Activated CD8-positive, alpha-beta memory T cell treated with anti-CD3 and anti-CD28 coated beads for 4 hours (primary cell): ENCODE data around the gene SPATA9.
"Not testable (repeated sequence)": the region's sequence is repeated elsewhere in the genome, so short reads cannot be mapped to it uniquely, and the experiment has no call there.

Experiments
- DNase-seq, 2 donors: peaks; one replicate each; pipeline ENCODE4 v3.0.0-alpha.2; 2020; ENCODE audit warnings: low read depth in 2 of 2

SPATA9 gene

DNA sequence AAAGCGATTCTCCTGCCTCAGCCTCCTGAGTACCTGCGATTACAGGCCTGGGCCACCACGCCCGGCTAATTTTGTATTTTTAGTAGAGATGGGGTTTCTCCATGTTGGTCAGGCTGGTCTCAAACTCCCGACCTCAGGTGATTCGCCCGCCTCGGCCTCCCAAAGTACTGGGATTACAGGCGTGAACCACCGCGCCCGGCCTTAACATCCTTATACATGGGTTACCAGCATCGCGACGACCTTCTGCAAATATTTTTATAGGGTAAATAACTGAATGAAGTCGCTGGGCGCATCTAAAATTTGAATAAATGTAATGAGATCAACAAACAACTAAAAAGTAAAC is 36.6 kb downstream of the SPATA9 start:
- not testable (repeated sequence) for DNase-seq

DNA sequence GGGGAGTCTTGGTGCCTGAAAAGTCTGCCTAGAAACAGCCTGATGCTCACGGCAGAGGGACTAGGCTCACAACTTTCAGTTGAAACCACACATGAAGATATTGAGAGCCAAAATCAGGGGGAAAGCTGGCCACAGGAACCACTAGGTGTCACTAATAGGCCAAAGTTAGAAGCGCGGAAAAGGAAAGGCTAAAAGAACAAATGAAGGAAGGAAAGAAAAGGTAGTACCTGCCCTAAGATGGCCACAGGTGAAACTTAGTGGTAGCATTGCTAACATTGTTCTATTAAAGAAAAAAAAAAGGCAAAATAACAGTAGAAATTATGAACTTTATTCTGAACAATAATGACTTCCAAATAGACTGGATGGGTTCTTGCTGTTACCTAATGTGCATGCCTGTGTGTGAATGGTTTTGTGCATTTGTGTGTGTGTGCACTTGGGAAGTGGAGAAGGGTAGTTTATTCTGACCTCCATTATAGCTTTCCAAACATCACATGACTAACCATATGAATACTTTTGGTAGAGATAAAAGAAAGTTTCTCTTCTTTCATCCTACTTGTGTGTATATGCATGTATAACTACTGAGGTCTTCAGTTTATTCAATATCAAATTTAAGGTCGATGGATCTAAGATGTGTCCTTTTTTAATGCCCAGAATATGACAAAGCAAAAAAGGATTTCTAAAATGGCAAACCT is 38.3 kb downstream of the SPATA9 start:
- no peak for DNase-seq

DNA sequence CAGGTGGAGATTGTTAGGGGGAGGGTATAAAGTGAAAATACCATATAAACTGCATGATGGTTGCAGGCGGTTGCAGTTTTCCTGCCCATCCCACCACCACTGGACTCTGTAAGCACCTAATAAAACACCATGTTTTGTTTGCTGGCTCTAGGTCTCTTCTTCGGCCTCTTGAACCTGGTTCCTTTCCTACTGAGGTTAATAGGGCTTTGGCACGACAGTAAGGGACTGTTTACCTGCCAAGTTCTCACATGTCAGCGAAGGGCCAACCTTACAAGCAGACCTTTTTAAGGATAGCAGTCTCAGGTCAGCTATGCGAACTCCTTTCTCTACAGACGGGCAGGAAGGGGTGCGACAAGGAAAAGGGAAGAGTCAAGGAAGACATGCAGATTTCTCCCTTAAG is 39.6 kb downstream of the SPATA9 start:
- no peak for DNase-seq

DNA sequence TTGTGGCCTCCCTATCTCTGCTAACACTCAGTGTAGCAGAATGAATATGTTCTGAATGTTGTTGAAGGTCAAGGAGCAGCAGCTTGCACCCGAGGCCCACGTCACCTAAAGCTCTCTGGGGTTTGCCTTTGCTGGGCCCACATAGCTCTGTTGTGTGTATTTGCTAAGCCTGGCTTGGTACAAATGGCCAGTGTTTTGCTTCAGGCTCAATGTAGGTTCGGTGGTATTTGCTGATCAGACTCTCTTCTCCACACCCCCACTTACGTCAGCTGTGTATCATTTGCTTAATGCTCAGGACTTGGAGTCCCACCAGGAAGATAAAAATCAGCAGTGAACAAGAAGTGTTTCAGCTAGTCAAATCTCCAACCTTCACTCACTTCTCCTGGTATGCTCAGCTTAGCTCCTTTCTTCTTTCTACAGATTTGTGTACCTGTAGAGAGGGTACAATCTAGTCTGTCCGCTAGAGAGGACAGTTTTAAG is 41.0 kb downstream of the SPATA9 start:
- no peak for DNase-seq

DNA sequence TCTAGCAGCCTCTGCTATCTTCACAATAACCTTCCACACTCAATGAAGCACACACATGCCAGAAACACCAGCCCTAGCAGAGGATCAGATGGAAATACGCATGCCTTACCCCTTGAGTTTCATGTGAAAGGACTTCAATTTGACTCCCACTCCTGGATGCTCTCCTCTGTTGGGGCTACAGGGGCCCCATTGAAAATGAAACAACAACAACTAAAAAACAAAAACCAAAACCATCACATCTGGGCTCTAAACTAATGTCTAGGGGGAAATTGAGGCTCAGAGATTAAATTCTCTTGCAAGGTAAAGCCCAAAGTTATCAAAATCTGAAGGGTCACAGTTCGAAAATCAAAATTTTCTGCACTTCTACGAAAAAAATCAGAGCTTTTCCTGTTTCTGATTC is 44.2 kb downstream of the SPATA9 start:
- DNase-seq: no peak

DNA sequence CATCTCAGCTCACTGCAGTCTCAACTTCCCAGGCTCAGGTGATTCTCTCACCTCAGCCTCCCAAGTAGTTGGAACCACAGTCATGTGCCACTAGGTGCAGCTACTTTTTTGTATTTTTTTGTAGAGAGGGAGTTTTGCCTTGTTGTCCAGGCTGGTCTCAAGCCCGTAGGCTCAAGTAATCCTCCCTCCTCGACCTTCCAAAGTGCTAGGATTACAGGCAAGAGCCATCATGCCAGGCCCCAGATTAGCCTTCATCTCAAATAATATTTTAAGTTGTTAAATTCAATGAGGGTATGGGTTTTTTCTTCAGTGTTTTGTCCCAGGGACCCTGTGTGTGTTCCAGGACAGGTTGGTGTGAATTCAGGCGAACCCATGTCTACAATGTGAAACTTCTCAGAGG is 48.7 kb downstream of the SPATA9 start:
- DNase-seq: no peak

DNA sequence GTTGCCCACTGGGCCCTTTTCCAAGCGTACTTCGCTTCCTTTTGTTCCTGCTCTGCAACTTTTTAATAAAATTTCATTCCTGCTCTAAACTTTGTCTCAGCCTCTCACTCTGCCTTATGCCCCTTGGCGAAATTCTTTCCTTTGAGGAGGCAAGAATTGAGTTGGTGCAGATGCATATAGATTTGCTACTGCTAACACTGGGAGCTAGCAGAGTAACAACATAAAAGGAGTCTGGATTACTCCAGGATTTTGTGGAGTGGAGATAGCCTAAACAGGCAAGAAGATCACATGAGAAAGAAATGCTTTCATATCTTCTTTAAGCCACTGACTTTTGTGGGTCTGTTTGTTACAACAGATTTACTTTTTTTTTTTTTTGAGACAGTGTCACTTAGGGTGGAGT is 49.1 kb downstream of the SPATA9 start:
- no peak for DNase-seq

DNA sequence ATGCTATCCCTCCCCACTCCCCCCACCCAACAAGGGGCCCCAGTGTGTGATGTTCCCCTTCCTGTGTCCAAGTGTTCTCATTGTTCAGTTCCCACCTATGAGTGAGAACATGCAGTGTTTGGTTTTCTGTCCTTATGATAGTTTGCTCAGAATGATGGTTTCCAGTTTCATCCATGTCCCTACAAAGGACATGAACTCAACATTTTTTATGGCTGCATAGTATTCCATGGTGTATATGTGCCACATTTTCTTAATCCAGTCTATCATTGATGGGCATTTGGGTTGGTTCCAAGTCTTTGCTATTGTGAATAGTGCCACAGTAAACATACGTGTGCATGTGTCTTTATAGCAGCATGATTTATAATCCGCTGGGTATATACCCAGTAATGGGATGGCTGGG is 49.8 kb downstream of the SPATA9 start:
- DNase-seq: not testable (repeated sequence)

DNA sequence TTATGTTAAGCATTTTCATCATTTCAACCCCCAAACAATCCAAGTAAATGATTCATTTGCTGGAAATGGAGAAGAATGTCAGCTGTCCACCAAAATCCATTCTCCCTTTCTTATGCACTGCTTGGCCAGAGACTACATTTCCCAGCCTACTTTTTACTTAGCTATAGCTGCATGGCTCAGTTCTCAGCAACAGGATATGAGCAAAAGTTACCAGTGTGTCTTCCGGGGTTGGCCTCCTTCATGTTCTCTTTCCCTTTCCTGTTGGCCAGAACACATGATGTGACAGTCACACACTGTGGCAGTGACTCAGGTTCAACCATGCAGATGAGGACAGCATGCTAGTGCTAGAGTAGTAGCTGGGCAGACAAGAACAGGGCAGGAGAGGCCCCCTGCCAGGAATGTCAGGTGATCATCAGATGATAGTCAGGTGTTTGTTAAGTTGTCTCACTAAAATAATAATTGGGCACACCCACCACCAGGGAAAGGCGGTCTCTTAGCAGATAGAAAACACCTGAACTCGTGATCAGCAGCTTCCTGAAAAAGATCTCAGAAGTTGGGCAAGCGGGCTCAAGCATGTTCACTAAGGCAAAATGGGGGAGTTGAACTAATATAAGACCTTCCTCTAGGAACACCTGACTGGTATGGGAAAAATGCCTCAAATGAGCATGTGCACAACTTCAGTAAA is 50.7 kb downstream of the SPATA9 start:
- DNase-seq: peak; percentile 28 to 61

DNA sequence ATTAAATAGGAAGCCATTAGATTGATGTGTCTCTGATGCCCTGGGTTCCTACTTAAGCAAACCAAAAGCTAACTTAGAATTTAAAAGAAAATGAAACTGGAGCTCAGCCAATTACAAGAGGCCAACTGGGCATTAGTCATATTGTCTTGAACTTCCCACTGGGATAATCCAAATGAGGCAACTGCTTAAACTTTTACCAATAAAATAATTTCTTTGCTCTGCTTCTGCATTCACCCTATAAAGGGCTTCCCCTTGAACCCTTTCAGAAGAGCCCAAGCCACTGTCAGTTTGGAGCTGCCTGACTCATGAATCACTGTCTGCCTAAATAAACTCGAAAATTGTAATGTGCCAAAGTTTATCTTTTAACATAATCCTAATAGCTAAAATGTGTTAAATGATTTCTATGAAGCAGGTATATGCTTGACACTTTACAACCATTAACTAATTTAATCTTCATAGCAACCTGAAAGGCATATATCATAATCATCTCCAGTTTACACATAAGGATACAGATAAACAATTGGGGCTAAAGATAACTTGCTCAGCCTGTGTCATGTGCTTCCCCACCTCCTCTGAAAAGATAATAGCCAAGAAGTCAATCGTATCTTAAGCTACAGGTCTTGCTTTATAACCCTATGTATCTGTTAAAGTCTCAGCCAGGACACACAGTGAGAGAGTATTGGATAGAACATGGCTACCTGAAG is 51.4 kb downstream of the SPATA9 start:
- no peak for DNase-seq

DNA sequence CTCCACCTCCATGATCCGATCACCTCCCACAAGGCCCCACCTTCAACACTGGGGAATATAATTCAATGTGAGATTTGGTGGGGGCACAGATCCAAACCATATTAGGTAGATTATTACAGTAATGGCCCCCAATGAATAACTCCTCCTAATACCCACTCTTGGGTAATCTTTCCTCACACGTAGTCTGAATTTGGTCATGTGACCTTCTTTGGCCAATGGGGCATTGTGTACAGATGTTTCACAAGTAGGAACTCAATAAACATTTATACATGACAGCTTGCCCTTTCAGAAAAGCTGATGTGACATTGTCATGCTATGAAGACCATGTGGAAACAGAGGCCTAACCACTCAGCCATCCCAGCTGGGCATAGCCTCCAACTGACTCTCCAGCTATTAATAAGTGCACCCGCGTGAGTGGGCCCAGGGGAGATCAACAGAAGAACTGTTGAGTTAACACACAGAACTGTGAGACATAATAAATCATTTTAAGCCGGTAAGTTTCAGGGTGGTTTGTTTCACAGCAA is 52.3 kb downstream of the SPATA9 start:
- DNase-seq: no peak

DNA sequence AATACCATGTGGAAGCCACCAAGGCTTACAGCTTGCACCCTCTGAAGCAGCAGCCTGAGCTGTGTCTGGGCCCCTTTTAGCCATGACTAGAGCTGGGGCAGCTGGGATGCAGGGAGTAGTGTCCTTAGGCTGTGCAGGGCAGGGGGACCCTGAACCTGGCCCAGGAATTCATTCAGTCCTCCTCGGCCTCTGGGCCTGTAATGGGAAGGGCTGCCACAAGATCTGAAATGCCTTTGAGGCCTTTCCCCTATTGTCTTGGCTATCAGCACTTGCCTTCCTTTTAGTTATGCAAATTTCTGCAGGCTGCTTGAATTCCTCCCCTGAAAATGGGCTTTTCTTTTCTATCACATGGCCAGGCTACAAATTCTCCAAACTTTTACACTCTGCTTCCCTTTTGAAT is 53.9 kb downstream of the SPATA9 start:
- no peak for DNase-seq

DNA sequence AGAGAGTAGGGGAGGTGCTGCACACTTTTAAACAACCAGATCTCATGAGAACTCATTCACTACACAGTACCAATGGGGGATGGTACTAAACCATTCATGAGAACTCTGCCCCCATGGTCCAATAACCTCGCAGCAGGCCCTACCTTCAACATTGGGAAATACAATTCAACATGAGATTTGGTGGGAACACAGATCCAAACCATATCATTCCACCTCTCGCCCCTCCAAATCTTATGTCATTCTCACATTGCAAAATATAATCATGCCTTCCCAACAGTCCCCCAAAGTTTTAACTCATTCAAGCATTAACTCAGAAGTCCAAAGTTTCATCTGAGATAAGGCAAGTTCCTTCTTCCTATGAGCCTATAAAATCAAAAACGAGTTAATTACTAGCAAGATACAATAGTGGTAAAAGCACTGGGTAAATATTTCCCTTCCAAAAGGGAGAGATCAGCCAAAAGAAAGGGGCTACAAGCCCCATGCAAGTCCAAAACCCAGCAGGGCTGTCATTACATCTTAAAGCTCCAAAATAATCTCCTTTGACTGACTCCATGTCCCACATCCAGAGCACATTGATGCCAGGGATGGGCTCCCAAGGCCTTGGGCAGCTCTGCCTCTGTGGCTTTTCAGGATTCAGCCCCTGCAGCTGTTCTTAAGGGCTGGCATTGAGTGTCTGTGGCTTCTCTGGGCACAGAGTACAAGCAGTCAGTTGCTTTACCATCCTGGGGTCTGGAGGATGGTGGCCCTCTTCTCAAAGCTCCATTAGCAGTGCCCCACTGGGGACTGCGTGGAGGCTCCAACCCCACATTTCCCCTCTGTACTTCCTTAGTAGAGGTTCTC is 54.6 kb downstream of the SPATA9 start:
- no peak for DNase-seq

DNA sequence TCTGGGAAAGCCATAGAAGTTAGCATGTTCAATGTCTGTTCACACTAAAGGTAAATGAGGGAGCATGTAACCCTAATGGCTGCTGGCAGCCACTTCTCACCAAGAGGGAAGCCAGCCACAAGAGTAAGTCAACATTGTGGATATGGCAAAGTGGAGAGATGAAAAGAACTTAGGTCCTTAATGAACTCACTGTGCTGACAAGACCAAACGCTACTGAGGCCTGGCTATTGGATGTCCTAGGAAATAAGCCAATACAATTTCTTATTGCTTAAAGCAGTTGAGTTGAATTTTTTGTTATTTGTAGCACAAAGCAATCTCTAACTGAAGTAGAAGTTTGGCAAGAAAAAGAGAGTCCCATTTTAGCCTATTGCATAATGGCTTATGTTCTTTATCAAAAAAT is 56.1 kb downstream of the SPATA9 start:
- DNase-seq: no peak

DNA sequence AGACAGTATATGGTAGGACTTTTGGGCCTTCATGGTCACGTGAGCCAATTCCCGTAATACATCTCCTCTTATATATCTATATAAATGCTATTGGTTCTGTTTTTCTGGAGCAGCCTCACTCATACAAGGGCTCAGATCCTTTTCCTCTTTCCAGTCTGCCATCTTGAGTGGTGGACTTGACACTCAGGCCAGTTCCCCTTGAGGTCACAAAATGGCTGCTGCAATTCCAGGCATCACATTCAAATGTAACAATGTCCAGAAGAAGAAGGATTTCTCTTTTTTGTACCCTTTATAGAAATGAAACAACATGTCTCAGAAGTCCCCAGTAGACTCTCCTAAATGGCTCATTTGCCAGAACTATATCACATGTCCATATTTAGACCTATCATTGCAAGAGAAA is 58.4 kb downstream of the SPATA9 start:
- DNase-seq: no peak

DNA sequence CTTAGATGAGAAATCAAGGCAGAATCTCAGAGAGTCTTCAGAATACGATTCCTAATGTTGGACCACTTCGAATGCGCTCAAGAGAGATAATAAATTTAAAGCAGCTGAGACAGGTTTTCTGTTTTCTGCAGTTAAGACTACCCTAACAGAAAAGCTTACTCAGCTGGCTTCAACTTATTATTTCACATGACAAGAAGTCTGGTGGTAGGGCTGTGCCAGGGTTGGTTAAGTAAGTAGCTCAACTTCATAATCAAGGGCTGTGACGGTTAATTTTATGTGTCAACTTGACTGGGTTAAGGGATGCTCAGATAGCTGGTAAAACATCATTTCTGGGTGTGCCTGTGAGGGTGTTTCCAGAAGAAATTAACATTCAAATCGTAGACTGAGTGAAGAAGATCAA is 59.1 kb downstream of the SPATA9 start:
- no peak for DNase-seq

DNA sequence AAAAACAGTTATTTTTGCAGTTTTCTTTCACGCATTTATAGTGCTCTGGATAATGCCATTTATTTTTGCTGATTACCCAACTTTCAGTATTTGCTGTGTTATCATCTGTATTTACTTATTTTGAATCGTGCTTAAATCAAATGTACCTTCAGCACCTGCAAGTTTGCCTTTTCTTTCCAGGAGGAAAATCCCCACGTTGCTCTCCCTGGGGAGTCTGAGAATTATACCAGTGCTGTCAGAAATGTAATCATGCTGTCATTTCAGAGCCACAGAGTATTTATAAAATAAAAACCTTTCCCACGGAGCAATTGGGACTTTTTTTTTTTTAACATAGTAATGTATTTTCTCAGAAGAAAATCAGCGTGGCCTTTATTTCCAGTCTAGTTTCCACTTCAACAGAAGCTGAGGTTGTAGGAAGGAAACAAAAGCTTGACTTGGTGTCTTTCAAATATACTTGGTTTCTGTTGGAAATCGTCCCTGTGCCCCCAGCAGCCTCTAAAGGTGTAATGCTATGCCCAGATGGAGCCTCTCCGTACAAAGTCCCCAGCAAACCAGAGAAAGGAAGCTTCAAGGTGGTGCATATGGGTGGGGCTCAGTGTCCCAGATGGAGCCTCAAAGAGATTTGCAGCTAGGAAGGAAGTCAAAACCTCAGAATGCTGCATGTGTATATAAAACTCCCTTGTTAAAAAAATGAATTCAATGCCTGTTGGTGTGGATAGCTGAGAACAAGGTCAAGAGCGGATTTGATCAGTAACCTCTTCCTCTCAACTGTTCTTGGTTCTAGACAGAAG is 60.8 kb downstream of the SPATA9 start:
- DNase-seq: no peak

DNA sequence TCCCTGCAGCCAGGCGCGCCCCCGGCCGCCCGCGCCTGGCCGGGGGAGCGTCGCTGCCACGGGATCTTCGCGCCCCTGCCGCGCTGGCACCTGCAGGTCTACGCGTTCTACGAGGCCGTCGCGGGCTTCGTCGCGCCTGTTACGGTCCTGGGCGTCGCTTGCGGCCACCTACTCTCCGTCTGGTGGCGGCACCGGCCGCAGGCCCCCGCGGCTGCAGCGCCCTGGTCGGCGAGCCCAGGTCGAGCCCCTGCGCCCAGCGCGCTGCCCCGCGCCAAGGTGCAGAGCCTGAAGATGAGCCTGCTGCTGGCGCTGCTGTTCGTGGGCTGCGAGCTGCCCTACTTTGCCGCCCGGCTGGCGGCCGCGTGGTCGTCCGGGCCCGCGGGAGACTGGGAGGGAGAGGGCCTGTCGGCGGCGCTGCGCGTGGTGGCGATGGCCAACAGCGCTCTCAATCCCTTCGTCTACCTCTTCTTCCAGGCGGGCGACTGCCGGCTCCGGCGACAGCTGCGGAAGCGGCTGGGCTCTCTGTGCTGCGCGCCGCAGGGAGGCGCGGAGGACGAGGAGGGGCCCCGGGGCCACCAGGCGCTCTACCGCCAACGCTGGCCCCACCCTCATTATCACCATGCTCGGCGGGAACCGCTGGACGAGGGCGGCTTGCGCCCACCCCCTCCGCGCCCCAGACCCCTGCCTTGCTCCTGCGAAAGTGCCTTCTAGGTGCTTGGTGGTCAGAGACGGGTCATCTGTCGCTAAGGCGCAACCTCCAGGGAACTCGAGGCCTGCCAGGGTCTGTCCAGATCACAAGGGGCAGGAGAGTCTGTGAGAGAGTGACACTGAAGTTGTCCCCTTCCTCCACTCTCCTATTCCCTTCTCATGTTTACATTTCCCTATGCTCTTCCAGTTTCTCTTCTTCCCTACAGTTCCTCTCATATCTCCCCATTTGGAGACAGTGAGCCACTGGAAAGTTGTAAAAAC is 61.6 kb downstream of the SPATA9 start:
- DNase-seq: no peak

DNA sequence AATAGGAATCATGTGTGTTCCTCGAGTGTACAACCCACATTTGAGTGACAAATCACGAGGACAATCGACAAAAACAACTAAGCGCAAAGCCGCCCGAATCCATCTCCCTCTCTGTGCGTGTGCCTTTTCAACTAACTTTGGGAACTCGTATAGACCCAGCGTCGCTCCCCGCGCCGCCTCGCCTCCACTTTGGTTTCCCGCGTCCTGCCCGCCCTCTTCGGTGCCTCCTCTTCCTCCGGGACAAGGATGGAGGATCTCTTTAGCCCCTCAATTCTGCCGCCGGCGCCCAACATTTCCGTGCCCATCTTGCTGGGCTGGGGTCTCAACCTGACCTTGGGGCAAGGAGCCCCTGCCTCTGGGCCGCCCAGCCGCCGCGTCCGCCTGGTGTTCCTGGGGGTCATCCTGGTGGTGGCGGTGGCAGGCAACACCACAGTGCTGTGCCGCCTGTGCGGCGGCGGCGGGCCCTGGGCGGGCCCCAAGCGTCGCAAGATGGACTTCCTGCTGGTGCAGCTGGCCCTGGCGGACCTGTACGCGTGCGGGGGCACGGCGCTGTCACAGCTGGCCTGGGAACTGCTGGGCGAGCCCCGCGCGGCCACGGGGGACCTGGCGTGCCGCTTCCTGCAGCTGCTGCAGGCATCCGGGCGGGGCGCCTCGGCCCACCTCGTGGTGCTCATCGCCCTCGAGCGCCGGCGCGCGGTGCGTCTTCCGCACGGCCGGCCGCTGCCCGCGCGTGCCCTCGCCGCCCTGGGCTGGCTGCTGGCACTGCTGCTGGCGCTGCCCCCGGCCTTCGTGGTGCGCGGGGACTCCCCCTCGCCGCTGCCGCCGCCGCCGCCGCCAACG is 62.5 kb downstream of the SPATA9 start, which contains the start of gene GPR150:
Gene GPR150 (plus strand): TSS at position 58 of the 840 bp plus-strand sequence. CDS start 189 bp downstream, at position 247.
- peak in 1 of 2 donors; percentile 18 for DNase-seq
